ENCODE data around the gene CGB2. TPM values are rescaled to one million over a fixed set of nuclear protein-coding genes. Genes with fewer than 3 reads are reported as not detected.

CGB2 gene
- total and polyA plus RNA-seq, 9 of the 15 experiments (the other 6 are each of a cell fraction or from before 2014, with no cell fraction given), result 0.22 TPM; not detected in 8

DNA sequence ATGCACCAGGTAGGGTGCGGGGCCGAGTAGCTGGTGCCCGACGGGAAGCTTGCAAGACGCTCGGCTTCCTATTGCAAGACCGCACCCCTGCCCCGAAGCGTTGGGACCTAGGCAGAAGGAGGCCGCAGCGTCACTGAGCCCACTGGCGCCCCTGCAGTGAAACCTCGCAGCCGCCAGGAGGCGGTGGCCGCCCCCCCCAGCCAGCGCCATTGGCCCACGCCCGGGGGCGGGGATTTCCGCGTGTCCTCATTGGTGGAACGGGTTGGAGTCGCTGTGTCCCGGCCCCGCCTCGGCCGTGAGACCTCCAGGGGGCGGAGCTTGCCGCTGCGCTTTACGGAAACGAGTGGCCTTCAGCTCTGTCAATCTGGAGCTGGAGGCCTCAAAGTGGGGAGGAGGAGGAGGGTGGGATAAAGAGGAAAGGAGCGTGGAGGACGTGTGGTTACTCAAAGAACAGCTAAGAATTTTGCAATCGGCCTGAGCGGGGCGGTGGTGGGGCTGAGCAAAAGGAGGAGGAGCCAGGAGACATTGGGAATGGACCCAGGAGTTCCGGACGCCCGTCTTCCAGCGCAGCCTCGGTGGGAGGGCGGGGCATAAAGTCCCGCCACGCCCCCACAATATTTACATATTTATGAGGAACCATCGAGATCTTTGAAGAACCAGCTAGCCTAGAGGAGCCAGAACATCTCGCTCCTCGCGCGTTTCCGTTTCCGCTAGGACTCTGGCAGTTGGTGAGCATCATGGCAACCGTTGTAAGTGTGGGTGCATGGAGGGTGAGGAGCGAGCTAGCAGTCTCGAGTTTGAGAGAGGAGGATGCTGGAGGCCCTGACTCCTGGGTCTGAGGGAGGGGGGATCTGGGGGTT is 38.3 kb upstream of the CGB2 start, which contains the start of the genes GYS1 and RUVBL2 (continued):
- peak; percentile 90 for TF ChIP-seq C11orf30 (IDR thresholded peaks at IDR 0.05; ENCODE audit: low read depth)
- TF ChIP-seq, protein P1, sequence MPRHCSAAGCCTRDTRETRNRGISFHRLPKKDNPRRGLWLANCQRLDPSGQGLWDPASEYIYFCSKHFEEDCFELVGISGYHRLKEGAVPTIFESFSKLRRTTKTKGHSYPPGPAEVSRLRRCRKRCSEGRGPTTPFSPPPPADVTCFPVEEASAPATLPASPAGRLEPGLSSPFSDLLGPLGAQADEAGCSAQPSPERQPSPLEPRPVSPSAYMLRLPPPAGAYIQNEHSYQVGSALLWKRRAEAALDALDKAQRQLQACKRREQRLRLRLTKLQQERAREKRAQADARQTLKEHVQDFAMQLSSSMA (CRISPR knock-in tag; IDR thresholded peaks at IDR 0.05), result no peak
- TF ChIP-seq SREBF2 (CRISPR knock-in tag; IDR thresholded peaks at IDR 0.05), result no peak
- TF ChIP-seq ELF1 (tag; IDR thresholded peaks at IDR 0.05), result no peak; the same call in 1 of the 2 replicates
- no peak for TF ChIP-seq ERF (CRISPR knock-in tag; IDR thresholded peaks at IDR 0.05)
- TF ChIP-seq ZNF57 (CRISPR knock-in tag; IDR thresholded peaks at IDR 0.05), result no peak
- peak in 1 of 2 experiments; percentile 30; a peak in 1 of 4 replicates for TF ChIP-seq SIX5 (IDR thresholded peaks at IDR 0.05; ENCODE audit: borderline replicate concordance in 1 of 2, insufficient read depth in 1 of 2, low read depth in 1 of 2, low read length in 2 of 2)
- no peak for TF ChIP-seq NR2C2 (CRISPR knock-in tag; IDR thresholded peaks at IDR 0.05)
- TF ChIP-seq NR2C2 (tag; IDR thresholded peaks at IDR 0.05), result peak; percentile 51; the same call in 1 of the 2 replicates
- no peak for TF ChIP-seq TCFL5 (CRISPR knock-in tag; conservative IDR thresholded peaks at IDR 0.05)
- peak; percentile 79 to 81 for TF ChIP-seq FOXK2 (conservative IDR thresholded peaks at IDR 0.05 in 1 of 2, IDR thresholded peaks at IDR 0.05 in 1 of 2; ENCODE audit: low read depth in 2 of 2)
- peak; percentile 49 for TF ChIP-seq CEBPG (CRISPR knock-in tag; IDR thresholded peaks at IDR 0.05)
- no peak for TF ChIP-seq CEBPG (tag; conservative IDR thresholded peaks at IDR 0.05 in 1 of 2, IDR thresholded peaks at IDR 0.05 in 1 of 2)
- no peak for TF ChIP-seq SMARCA5 (IDR thresholded peaks at IDR 0.05)
- TF ChIP-seq RFX1 (IDR thresholded peaks at IDR 0.05), result no peak; the same call in 1 of the 2 replicates
- TF ChIP-seq RBM17 (IDR thresholded peaks at IDR 0.05; ENCODE audit: borderline replicate concordance, low read depth, low read length), result no peak
- peak; percentile 56 for TF ChIP-seq L3MBTL2 (IDR thresholded peaks at IDR 0.05)
- TF ChIP-seq ZNF316 (IDR thresholded peaks at IDR 0.05), result no peak
- no peak for TF ChIP-seq TGIF2 (CRISPR knock-in tag; IDR thresholded peaks at IDR 0.05)
- TF ChIP-seq MAZ (CRISPR knock-in tag; conservative IDR thresholded peaks at IDR 0.05 in 1 of 2, IDR thresholded peaks at IDR 0.05 in 1 of 2), result peak; percentile 95 to 96
- peak; percentile 40; the same call in 1 of the 2 replicates for TF ChIP-seq GTF2F1 (IDR thresholded peaks at IDR 0.05; ENCODE audit: low read depth, low read length)
- TF ChIP-seq, protein P2, sequence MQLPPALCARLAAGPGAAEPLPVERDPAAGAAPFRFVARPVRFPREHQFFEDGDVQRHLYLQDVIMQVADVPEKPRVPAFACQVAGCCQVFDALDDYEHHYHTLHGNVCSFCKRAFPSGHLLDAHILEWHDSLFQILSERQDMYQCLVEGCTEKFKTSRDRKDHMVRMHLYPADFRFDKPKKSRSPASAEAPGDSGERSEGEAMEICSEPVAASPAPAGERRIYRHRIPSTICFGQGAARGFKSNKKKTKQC (CRISPR knock-in tag; IDR thresholded peaks at IDR 0.05), result peak; percentile 13
- TF ChIP-seq HNRNPUL1 (IDR thresholded peaks at IDR 0.05; ENCODE audit: low read length), result no peak
- TF ChIP-seq, protein P3, sequence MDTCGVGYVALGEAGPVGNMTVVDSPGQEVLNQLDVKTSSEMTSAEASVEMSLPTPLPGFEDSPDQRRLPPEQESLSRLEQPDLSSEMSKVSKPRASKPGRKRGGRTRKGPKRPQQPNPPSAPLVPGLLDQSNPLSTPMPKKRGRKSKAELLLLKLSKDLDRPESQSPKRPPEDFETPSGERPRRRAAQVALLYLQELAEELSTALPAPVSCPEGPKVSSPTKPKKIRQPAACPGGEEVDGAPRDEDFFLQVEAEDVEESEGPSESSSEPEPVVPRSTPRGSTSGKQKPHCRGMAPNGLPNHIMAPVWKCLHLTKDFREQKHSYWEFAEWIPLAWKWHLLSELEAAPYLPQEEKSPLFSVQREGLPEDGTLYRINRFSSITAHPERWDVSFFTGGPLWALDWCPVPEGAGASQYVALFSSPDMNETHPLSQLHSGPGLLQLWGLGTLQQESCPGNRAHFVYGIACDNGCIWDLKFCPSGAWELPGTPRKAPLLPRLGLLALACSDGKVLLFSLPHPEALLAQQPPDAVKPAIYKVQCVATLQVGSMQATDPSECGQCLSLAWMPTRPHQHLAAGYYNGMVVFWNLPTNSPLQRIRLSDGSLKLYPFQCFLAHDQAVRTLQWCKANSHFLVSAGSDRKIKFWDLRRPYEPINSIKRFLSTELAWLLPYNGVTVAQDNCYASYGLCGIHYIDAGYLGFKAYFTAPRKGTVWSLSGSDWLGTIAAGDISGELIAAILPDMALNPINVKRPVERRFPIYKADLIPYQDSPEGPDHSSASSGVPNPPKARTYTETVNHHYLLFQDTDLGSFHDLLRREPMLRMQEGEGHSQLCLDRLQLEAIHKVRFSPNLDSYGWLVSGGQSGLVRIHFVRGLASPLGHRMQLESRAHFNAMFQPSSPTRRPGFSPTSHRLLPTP (IDR thresholded peaks at IDR 0.05; ENCODE audit: borderline replicate concordance, extremely low read depth, insufficient read length), result no peak
- TF ChIP-seq SMARCA4 (IDR thresholded peaks at IDR 0.05), result no peak
- TF ChIP-seq FOXJ2 (tag; IDR thresholded peaks at IDR 0.05), result 0 out of 2 replicates have a peak, but pooled peaks have one; percentile 49

Data from K562 (cell line).